IMR-90 (cell line): ENCODE data around the gene DENND1A. TPM values are rescaled to one million over a fixed set of nuclear protein-coding genes. Genes with fewer than 3 reads are reported as not detected.

Source experiments
- ATAC-seq: fragments of 200-7000 bp; cut with Tn5 transposase; 2 replicates; pipeline ENCODE4 v1.9.1; 2020; ENCODE audit warnings: low read depth, mild to moderate bottlenecking, moderate library complexity
- BruUV-seq: library from RNA; stranded (reverse); fragments of 400-500 nt; replicated peaks from 2 replicates; lab custom pipeline; 2021; lab: Mats Ljungman, UMichigan
- CTCF ChIA-PET: fragments of 300-600 bp; formaldehyde crosslinking; extraction: SDS; loops from one replicate; lab custom pipeline; 2021; ENCODE audit warnings: antibody characterized with exemption; lab: Yijun Ruan, JAX
- POLR2A ChIA-PET: fragments of 300-600 bp; sonication (Branson Sonifier 250); formaldehyde crosslinking; loops from one replicate; lab custom pipeline; 2022; ENCODE audit warnings: antibody characterized with exemption; ENCODE audit not compliant: unreplicated experiment; lab: Charles Lee
- DNase-seq: peaks from one replicate; pipeline ENCODE4 v3.0.0; 2013
- H2AFZ ChIP-seq: replicated peaks from 2 replicates; pipeline ENCODE3; 2013; ENCODE audit warnings: low read length, mild to moderate bottlenecking; ENCODE audit not compliant: poor library complexity
- H2AK5ac ChIP-seq: 2 replicates; pipeline ENCODE4 v1.6.1; 2013; ENCODE audit warnings: low read depth, low read length, inconsistent platforms
- H2AK9ac ChIP-seq: replicated peaks from 2 replicates; pipeline ENCODE3; 2013; ENCODE audit warnings: mild to moderate bottlenecking, low read depth, low read length, moderate library complexity; ENCODE audit not compliant: poor library complexity
- H2BK120ac ChIP-seq: 2 replicates; pipeline ENCODE4 v1.6.1; 2013; ENCODE audit warnings: low read depth, low read length, inconsistent platforms
- H2BK15ac ChIP-seq: 3 replicates; pipeline ENCODE4 v1.6.1; 2013; ENCODE audit warnings: low read depth, low read length, inconsistent platforms
- H2BK20ac ChIP-seq: 2 replicates; pipeline ENCODE4 v1.6.1; 2013; ENCODE audit warnings: low read depth, mild to moderate bottlenecking, inconsistent platforms, low read length, moderate library complexity
- H2BK5ac ChIP-seq: 2 replicates; pipeline ENCODE4 v1.6.1; 2013; ENCODE audit warnings: mild to moderate bottlenecking, low read depth, low read length, inconsistent platforms; ENCODE audit not compliant: poor library complexity, severe bottlenecking
- H3K14ac ChIP-seq: replicated peaks from 2 replicates; pipeline ENCODE4 v1.6.1; 2013; ENCODE audit warnings: low read depth, low read length, inconsistent platforms
- H3K18ac ChIP-seq: 2 replicates; pipeline ENCODE4 v1.6.1; 2013; ENCODE audit warnings: low read depth, low read length, control low read depth
- H3K23ac ChIP-seq: 2 replicates; pipeline ENCODE4 v1.6.1; 2013; ENCODE audit warnings: low read depth, low read length, inconsistent platforms
- H3K27ac ChIP-seq: 2 replicates; pipeline ENCODE4 v1.5.1; 2013; ENCODE audit warnings: mild to moderate bottlenecking, control low read depth, low read length; ENCODE audit not compliant: insufficient read depth
- H3K27me3 ChIP-seq: 2 replicates; pipeline ENCODE4 v1.6.1; 2013; ENCODE audit warnings: low read length; ENCODE audit not compliant: control insufficient read depth, insufficient read depth
- H3K36me3 ChIP-seq: 2 replicates; pipeline ENCODE4 v1.6.1; 2013; ENCODE audit warnings: low read length, mixed read lengths; ENCODE audit not compliant: control insufficient read depth, insufficient read depth
- H3K4ac ChIP-seq: 2 replicates; pipeline ENCODE4 v1.6.1; 2013; ENCODE audit warnings: low read depth, low read length, inconsistent platforms
- H3K4me1 ChIP-seq: 2 replicates; pipeline ENCODE4 v1.6.1; 2013; ENCODE audit warnings: low read length, mixed read lengths; ENCODE audit not compliant: control insufficient read depth, insufficient read depth
- H3K4me2 ChIP-seq: 2 replicates; pipeline ENCODE4 v1.6.1; 2013; ENCODE audit warnings: low read depth, mild to moderate bottlenecking, control low read depth, low read length, moderate library complexity
- H3K4me3 ChIP-seq: 2 replicates; pipeline ENCODE4 v1.5.1; 2013; ENCODE audit warnings: low read depth, mild to moderate bottlenecking, control low read depth, low read length, moderate library complexity; ENCODE audit not compliant: insufficient read depth
- H3K56ac ChIP-seq: 2 replicates; pipeline ENCODE4 v1.6.1; 2013; ENCODE audit warnings: low read length, inconsistent platforms; ENCODE audit not compliant: insufficient read depth; ENCODE audit errors: extremely low read depth
- H3K79me1 ChIP-seq, 2 experiments: 2 replicates each; pipeline ENCODE4 v1.6.1; 2013; ENCODE audit warnings: low read length in 2 of 2, inconsistent platforms in 1 of 2, low read depth in 1 of 2
- H3K9ac ChIP-seq: 2 replicates; pipeline ENCODE4 v1.6.1; 2013; ENCODE audit warnings: low read depth, low read length, control low read depth
- H3K9me1 ChIP-seq: 2 replicates; pipeline ENCODE4 v1.6.1; 2013; ENCODE audit warnings: low read length, inconsistent platforms; ENCODE audit not compliant: insufficient read depth
- H3K9me3 ChIP-seq: 2 replicates; pipeline ENCODE4 v1.6.1; 2013; ENCODE audit warnings: low read length; ENCODE audit not compliant: control insufficient read depth, insufficient read depth
- H4K20me1 ChIP-seq: 2 replicates; pipeline ENCODE4 v1.6.1; 2013; ENCODE audit warnings: low read length, inconsistent platforms; ENCODE audit not compliant: insufficient read depth
- H4K5ac ChIP-seq: 2 replicates; pipeline ENCODE4 v1.6.1; 2013; ENCODE audit warnings: mild to moderate bottlenecking, low read depth, low read length, control low read depth
- H4K8ac ChIP-seq, 2 experiments: 2 replicates each; pipeline ENCODE4 v1.6.1; 2013; ENCODE audit warnings: low read depth in 2 of 2, low read length in 2 of 2, control low read depth in 1 of 2, inconsistent platforms in 1 of 2
- H4K91ac ChIP-seq: 2 replicates; pipeline ENCODE4 v1.6.1; 2013; ENCODE audit warnings: low read depth, low read length, inconsistent platforms; ENCODE audit not compliant: insufficient read depth
- BHLHE40 ChIP-seq: fragments of 150-350 bp; IDR thresholded peaks from 2 replicates; pipeline ENCODE4 v1.6.1; 2016; ENCODE audit warnings: mild to moderate bottlenecking, low read depth, low read length
- CEBPB ChIP-seq: IDR thresholded peaks from 2 replicates; pipeline ENCODE4 v1.6.1; 2012; ENCODE audit warnings: low read depth, low read length, improper control_type of control experiment
- CHD1 ChIP-seq: IDR thresholded peaks from 2 replicates; pipeline ENCODE4 v1.6.1; 2012; ENCODE audit warnings: low read depth, low read length, improper control_type of control experiment
- CTCF ChIP-seq: conservative IDR thresholded peaks from 2 replicates; pipeline ENCODE4 v1.5.1; 2012; ENCODE audit warnings: mild to moderate bottlenecking, low read depth, low read length, improper control_type of control experiment
- ELK1 ChIP-seq: fragments of 150-350 bp; IDR thresholded peaks from 2 replicates; pipeline ENCODE4 v1.6.1; 2016; ENCODE audit warnings: low read depth, mild to moderate bottlenecking, low read length, moderate library complexity, borderline replicate concordance
- FOS ChIP-seq: fragments of 150-350 bp; IDR thresholded peaks from 2 replicates; pipeline ENCODE4 v1.6.1; 2016; ENCODE audit warnings: low read depth, low read length
- MAFK ChIP-seq: IDR thresholded peaks from 2 replicates; pipeline ENCODE4 v1.6.1; 2012; ENCODE audit warnings: low read depth, low read length, improper control_type of control experiment
- MAZ ChIP-seq: IDR thresholded peaks from 2 replicates; pipeline ENCODE4 v1.6.1; 2012; ENCODE audit warnings: low read depth, mild to moderate bottlenecking, low read length, improper control_type of control experiment, moderate library complexity, borderline replicate concordance
- MXI1 ChIP-seq: IDR thresholded peaks from 2 replicates; pipeline ENCODE4 v1.6.1; 2012; ENCODE audit warnings: low read depth, mild to moderate bottlenecking, low read length, moderate library complexity, borderline replicate concordance
- NFE2L2 ChIP-seq: fragments of 150-350 bp; IDR thresholded peaks from 2 replicates; pipeline ENCODE4 v1.6.1; 2016; ENCODE audit warnings: low read depth, mild to moderate bottlenecking, low read length
- POLR2A ChIP-seq: IDR thresholded peaks from 2 replicates; pipeline ENCODE4 v1.6.1; 2012; ENCODE audit warnings: mild to moderate bottlenecking, low read depth, low read length
- RCOR1 ChIP-seq: IDR thresholded peaks from 2 replicates; pipeline ENCODE4 v1.6.1; 2012; ENCODE audit warnings: mild to moderate bottlenecking, low read length, improper control_type of control experiment; ENCODE audit not compliant: insufficient replicate concordance
- RFX5 ChIP-seq: IDR thresholded peaks from 2 replicates; pipeline ENCODE4 v1.8.0; 2012; ENCODE audit warnings: low read depth, mild to moderate bottlenecking, low read length, moderate library complexity
- WGBS, 2 experiments: methylation state at CpG; one replicate each; pipeline versions ENCODE4 v1.1.5 to v1.1.7; 2013; ENCODE audit warnings: missing lambda C conversion rate in 2 of 2; ENCODE audit not compliant: insufficient read length in 1 of 2; ENCODE audit errors: extremely low coverage in 2 of 2; 5-methylcytosine and 5-hydroxymethylcytosine counted together
- dilution Hi-C: fragments of 300-500 bp; cut with HindIII; formaldehyde crosslinking; loops from one replicate; pipeline ENCODE4 v1.14.3; 2018; ENCODE audit warnings: low sequenced_read_pairs; ENCODE audit not compliant: unreplicated experiment
- in situ Hi-C: fragments of 300-500 bp; cut with MboI; formaldehyde crosslinking; loops from 3 replicates; pipeline ENCODE4 v1.14.3; 2019; ENCODE audit warnings: low sequenced_read_pairs, inconsistent platforms, mixed read lengths
- intact Hi-C: fragments of 100-400 bp; cut with micrococcal nuclease; formaldehyde crosslinking; loops from 2 replicates; pipeline ENCODE4 v1.10.0; 2022
- polyA plus RNA-seq, 3 experiments: library from polyadenylated mRNA; depleted of rRNA; stranded (reverse); fragments of >200 nt; gene quantifications; 2 replicates each; pipeline ENCODE4 v1.2.3, GENCODE V29; 2012; ENCODE audit warnings: low replicate concordance in 1 of 3
- total RNA-seq: library from RNA; depleted of rRNA; stranded (reverse); fragments of >200 nt; gene quantifications from 2 replicates; pipeline ENCODE4 v1.2.3, GENCODE V29; 2012

DENND1A gene
- total and polyA plus RNA-seq, 2 of the 4 experiments (the other 2 are of a cell fraction): 21.4 to 27.6 TPM

GRCh38 chr9:123843703-123844102 lies 86.2 kb downstream of the DENND1A start:
- dilution Hi-C loops (no loop called here), intact Hi-C loops (no loop called here), in situ Hi-C loops (no loop called here)
- Histone ChIP-seq H2AK5ac (no peak overlapping the region), H2AFZ (no peak overlapping the region), H3K27me3 (no peaks in the 10 kb centered on the region), H3K14ac (no peak overlapping the region), H3K4ac (no peak overlapping the region), H3K4me3 (no peak overlapping the region), H3K4me2 (no peak overlapping the region), H4K91ac (no peak overlapping the region), H3K23ac (no peak overlapping the region), H3K9me3 (peaks cover 11% of the 10 kb centered on the region), H4K5ac (no peak overlapping the region), H2BK15ac (no peak overlapping the region), H3K18ac (no peak overlapping the region), H2BK120ac (no peak overlapping the region), H3K27ac (no peak overlapping the region), H4K8ac (no peak overlapping the region), H3K36me3 (0 out of 2 replicates have a peak, but pooled peaks cover 1% of the 10 kb centered on the region), H3K56ac (no peak overlapping the region), H3K9me1 (no peaks in the 10 kb centered on the region), H2BK5ac (no peak overlapping the region), H3K4me1 (no peaks in the 10 kb centered on the region), H2BK20ac (no peak overlapping the region), H3K79me1 (peaks cover 2 to 3% of the 10 kb centered on the region in 2 experiments; a peak in 2 of 4 replicates), H2AK9ac (no peak overlapping the region), H4K20me1 (no peaks in the 10 kb centered on the region), H3K9ac (no peak overlapping the region)
- no peak for DNase-seq
- POLR2A ChIA-PET: no interaction called here
- ATAC-seq: no peak
- no CpG with 5 or more reads among the region's 4 CpGs for WGBS, 2 experiments
- CTCF ChIA-PET: no interaction called here
- no peak for TF ChIP-seq POLR2A
- TF ChIP-seq CTCF: no peak
- no peak for TF ChIP-seq RCOR1
- no peak for TF ChIP-seq RFX5
- no peak for TF ChIP-seq MAFK
- TF ChIP-seq CHD1: no peak
- no peak for TF ChIP-seq CEBPB
- no peak for TF ChIP-seq BHLHE40
- no peak for TF ChIP-seq FOS
- no peak for TF ChIP-seq NFE2L2
- TF ChIP-seq MXI1: no peak
- TF ChIP-seq MAZ: no peak
- TF ChIP-seq ELK1: no peak
- BruUV-seq: no TSS peak
